ENCODE data around the gene ACP6.

DNA sequence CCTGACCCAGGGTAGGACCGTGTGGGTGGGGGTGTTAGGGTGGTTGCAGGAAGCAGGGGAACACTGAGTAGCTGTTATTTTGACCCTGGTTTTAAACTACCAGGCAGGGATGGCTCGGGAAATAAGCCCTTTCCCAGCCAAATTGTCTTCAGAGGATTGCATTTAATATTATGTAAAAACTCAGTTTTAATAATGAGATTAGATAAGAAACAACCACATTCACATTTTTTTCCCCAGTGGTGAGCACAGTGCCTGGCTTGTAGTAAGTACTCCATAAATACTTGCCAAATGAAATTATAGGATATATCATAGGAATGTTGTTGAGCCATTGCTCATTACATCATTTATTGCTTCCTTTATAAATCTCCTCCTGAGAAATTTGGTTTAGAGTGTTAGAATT is 3.1 kb upstream of the ACP6 start:
- TF ChIP-seq, protein P1, sequence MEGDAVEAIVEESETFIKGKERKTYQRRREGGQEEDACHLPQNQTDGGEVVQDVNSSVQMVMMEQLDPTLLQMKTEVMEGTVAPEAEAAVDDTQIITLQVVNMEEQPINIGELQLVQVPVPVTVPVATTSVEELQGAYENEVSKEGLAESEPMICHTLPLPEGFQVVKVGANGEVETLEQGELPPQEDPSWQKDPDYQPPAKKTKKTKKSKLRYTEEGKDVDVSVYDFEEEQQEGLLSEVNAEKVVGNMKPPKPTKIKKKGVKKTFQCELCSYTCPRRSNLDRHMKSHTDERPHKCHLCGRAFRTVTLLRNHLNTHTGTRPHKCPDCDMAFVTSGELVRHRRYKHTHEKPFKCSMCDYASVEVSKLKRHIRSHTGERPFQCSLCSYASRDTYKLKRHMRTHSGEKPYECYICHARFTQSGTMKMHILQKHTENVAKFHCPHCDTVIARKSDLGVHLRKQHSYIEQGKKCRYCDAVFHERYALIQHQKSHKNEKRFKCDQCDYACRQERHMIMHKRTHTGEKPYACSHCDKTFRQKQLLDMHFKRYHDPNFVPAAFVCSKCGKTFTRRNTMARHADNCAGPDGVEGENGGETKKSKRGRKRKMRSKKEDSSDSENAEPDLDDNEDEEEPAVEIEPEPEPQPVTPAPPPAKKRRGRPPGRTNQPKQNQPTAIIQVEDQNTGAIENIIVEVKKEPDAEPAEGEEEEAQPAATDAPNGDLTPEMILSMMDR (conservative IDR thresholded peaks at IDR 0.05; ENCODE audit: low read length), result no peak
- TF ChIP-seq EZH2phosphoT487 (IDR thresholded peaks at IDR 0.05; ENCODE audit: borderline replicate concordance, low read depth, low read length), result no peak
